Type B pancreatic cell (in vitro differentiated cells): ENCODE data around the gene MTFMT. TPM values are rescaled to one million over a fixed set of nuclear protein-coding genes. Genes with fewer than 3 reads are reported as not detected.

Experiments
- DNase-seq: peaks from one replicate; pipeline ENCODE4 v3.0.0; 2021; ENCODE audit warnings: mixed read lengths; ENCODE audit not compliant: unreplicated experiment; ENCODE audit errors: extremely low spot score
- H3K27ac Mint-ChIP-seq: 2 replicates; pipeline ENCODE4 v1.8.0; 2021; ENCODE audit warnings: mild to moderate bottlenecking, mixed read lengths
- H3K27me3 Mint-ChIP-seq: 2 replicates; pipeline ENCODE4 v1.8.0; 2021; ENCODE audit warnings: mixed read lengths
- H3K36me3 Mint-ChIP-seq: 2 replicates; pipeline ENCODE4 v1.8.0; 2021; ENCODE audit warnings: mixed read lengths
- H3K4me1 Mint-ChIP-seq: one replicate; pipeline ENCODE4 v1.8.0; 2021; ENCODE audit warnings: mixed read lengths; ENCODE audit not compliant: unreplicated experiment
- H3K4me3 Mint-ChIP-seq: 2 replicates; pipeline ENCODE4 v1.8.0; 2021; ENCODE audit warnings: mild to moderate bottlenecking, mixed read lengths
- H3K9me3 Mint-ChIP-seq: 2 replicates; pipeline ENCODE4 v1.8.0; 2021; ENCODE audit warnings: mixed read lengths
- total RNA-seq: library from RNA; stranded (reverse); gene quantifications from 2 replicates; pipeline ENCODE4 v1.2.1, GENCODE V29; 2021; ENCODE audit warnings: low replicate concordance
- TF ChIP-seq, protein P1 (sequence below): fragments of 200-600 bp; sonication (generic); conservative IDR thresholded peaks from 2 replicates; pipeline ENCODE4 v1.5.0; 2021; ENCODE audit warnings: antibody characterized with exemption, mild to moderate bottlenecking

The MTFMT gene
- total RNA-seq, 1 donor from 2014 or later = 19.5 TPM

DNA sequence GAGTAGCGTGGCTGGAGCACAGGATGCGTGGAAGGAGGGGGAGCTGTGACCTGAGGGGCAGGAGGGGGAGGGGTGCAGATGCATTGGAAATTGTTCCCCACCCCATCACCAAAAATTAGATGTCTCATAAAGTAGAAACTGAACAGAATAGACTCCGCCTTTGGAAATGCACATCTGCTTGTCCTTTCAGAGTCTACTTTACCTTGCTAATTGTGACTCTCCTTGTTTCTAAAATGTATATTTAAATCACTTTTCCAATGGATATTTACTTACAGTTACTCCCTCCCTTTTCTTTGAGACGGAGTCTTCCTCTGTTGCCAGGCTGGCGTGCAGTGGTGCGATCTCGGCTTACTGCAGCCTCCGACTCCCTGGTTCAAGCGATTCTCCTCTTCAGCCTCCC, 70.3 kb downstream of the MTFMT start:
- H3K4me3 Mint-ChIP-seq = no peak overlapping the region
- H3K4me1 Mint-ChIP-seq = no peaks in the 10 kb centered on the region
- DNase-seq = no peak
- no peaks in the 10 kb centered on the region for H3K27me3 Mint-ChIP-seq
- H3K36me3 Mint-ChIP-seq = peaks cover 55% of the 10 kb centered on the region
- no peak overlapping the region for H3K27ac Mint-ChIP-seq
- TF ChIP-seq, protein P1, sequence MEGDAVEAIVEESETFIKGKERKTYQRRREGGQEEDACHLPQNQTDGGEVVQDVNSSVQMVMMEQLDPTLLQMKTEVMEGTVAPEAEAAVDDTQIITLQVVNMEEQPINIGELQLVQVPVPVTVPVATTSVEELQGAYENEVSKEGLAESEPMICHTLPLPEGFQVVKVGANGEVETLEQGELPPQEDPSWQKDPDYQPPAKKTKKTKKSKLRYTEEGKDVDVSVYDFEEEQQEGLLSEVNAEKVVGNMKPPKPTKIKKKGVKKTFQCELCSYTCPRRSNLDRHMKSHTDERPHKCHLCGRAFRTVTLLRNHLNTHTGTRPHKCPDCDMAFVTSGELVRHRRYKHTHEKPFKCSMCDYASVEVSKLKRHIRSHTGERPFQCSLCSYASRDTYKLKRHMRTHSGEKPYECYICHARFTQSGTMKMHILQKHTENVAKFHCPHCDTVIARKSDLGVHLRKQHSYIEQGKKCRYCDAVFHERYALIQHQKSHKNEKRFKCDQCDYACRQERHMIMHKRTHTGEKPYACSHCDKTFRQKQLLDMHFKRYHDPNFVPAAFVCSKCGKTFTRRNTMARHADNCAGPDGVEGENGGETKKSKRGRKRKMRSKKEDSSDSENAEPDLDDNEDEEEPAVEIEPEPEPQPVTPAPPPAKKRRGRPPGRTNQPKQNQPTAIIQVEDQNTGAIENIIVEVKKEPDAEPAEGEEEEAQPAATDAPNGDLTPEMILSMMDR = no peak
- H3K9me3 Mint-ChIP-seq = peaks cover 8% of the 10 kb centered on the region

DNA sequence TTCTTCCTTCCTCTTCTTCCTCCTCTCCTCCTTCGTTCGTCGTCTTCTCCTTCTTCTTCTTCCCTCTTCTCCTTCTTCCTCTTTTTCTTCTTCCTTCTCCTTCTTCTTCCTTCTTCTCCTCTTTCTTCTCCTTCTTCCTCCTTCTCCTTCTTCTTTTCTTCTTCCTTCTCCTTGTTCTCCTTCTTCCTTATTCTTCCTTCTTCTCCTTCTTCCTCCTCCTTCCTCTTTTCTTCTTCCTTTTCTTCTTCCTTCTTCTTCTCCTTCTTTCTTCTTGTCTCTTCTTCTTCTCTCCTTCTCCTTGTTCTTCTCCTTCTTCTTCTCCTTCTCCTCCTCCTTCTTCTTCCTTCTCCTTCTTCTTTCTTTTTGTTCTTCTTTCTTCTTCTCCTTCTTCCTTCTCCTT, 75.0 kb downstream of the MTFMT start:
- DNase-seq = no peak
- Mint-ChIP-seq H3K9me3 (peaks cover 15% of the 10 kb centered on the region), H3K4me3 (no peak overlapping the region), H3K27me3 (no peaks in the 10 kb centered on the region), H3K27ac (no peak overlapping the region), H3K36me3 (peaks cover 25% of the 10 kb centered on the region), H3K4me1 (no peaks in the 10 kb centered on the region)
- TF ChIP-seq, protein P1 = no peak

DNA sequence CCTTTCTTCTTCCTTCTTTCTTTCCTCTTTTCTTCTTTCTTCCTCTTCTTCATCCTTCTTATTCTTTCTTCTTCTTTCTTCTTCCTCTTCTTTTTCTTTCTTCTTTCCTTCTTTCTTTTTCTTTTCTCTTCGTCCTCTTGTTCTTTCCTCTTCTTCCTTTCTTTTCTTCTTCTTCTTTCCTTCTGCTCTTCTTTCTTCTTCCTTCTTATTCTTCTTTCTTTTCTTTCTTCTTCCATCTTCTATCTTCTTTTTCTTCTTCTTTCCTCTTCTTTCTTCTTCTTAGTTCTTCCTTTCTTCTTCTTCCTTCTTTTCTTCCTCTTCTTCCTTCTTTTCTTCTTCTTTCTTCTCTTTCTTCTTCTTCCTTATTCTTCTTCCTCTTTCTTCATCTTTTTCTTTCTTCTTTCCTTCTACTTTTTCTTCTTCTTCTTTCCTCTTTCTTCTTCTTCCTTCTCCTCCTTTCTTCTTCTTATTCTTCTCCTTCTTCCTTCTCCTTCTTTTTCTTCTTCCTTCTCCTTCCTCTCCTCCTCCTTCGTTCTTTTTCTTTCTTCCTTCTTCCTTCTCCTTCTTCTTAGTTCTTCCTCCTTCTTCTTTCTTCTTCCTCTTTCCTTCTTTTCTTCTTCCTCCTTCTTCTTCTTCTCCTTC, 77.5 kb downstream of the MTFMT start:
- DNase-seq = no peak
- Mint-ChIP-seq H3K4me1 (no peaks in the 10 kb centered on the region), H3K36me3 (peaks cover 21% of the 10 kb centered on the region), H3K4me3 (no peak overlapping the region), H3K9me3 (peaks cover 15% of the 10 kb centered on the region), H3K27ac (peak overlapping the region; percentile 90), H3K27me3 (no peaks in the 10 kb centered on the region)
- TF ChIP-seq, protein P1 = no peak

Other genes starting within 250 kb of the MTFMT start
- gene PIF1, start 204.0 kb downstream of the MTFMT start, total RNA-seq = 8.0 and 30.5 TPM in 2 replicates
- gene PLEKHO2, start 187.7 kb downstream of the MTFMT start, total RNA-seq = 10.1 and 11.2 TPM in 2 replicates
- gene ANKDD1A, start 117.7 kb downstream of the MTFMT start, total RNA-seq = 2.3 and 3.2 TPM in 2 replicates
- 77.0 and 80.7 TPM in 2 replicates for gene SPG21, start 39.7 kb downstream of the MTFMT start, total RNA-seq
- gene SLC51B, start 15.7 kb upstream of the MTFMT start, total RNA-seq = 1.2 and 5.7 TPM in 2 replicates
- gene RASL12, start 38.4 kb upstream of the MTFMT start, total RNA-seq = 0.33 and 4.0 TPM in 2 replicates
- not detected in 2 replicates for gene KBTBD13, start 47.1 kb upstream of the MTFMT start, total RNA-seq
- gene UBAP1L, start 85.6 kb upstream of the MTFMT start, total RNA-seq = 2.6 and 6.0 TPM in 2 replicates
- 22.2 and 38.9 TPM in 2 replicates for gene PDCD7, start 104.2 kb upstream of the MTFMT start, total RNA-seq
- gene CLPX, start 155.7 kb upstream of the MTFMT start, total RNA-seq = 52.1 and 55.1 TPM in 2 replicates
- gene CILP, start 181.8 kb upstream of the MTFMT start, total RNA-seq = 0.07 and 1.8 TPM in 2 replicates